ENCODE results near the gene RASA4B. TPM values are rescaled to one million over a fixed set of nuclear protein-coding genes. Genes with fewer than 3 reads are reported as not detected.
"Not testable (repeated sequence)": the region's sequence is repeated elsewhere in the genome, so short reads cannot be mapped to it uniquely, and the experiment has no call there.

Gene RASA4B
- total and polyA plus RNA-seq, 9 of the 15 experiments (the other 6 are each of a cell fraction or from before 2014, with no cell fraction given): 0.01 to 2.9 (median 1.5) TPM; not detected in 1

- 85% methylated on average over 4 of the region's 6 CpGs for WGBS (ENCODE audit: insufficient coverage, low coverage, missing lambda C conversion rate)
- H3K9ac ChIP-seq (ENCODE audit: insufficient read depth in 1 of 2, low read depth in 2 of 2, low read length in 2 of 2); CTCF ChIA-PET (ENCODE audit: low intra/inter-chr PET ratio); FAIRE-seq; intact Hi-C loops (cut with micrococcal nuclease); POLR2A ChIA-PET; H3K79me2 ChIP-seq (ENCODE audit: control insufficient read depth, insufficient read depth, low read length); DNase-seq (ENCODE audit: extremely low read depth in 1 of 4, low spot score in 3 of 4); H3K9me1 ChIP-seq (ENCODE audit: control insufficient read depth, insufficient read depth, low read length); H3K4me1 ChIP-seq (replicated peaks in 1 of 2; ENCODE audit: control insufficient read depth in 2 of 2, insufficient read depth in 2 of 2, low read length in 2 of 2); H4K20me1 ChIP-seq (replicated peaks; ENCODE audit: control insufficient read depth, insufficient read depth, low read length); BruUV-seq (replicated peaks); H3K4me3 ChIP-seq; H3K36me3 ChIP-seq (ENCODE audit: control insufficient read depth, insufficient read depth, low read length); H3K27me3 ChIP-seq (ENCODE audit: control insufficient read depth in 2 of 2, insufficient read depth in 2 of 2, low read length in 2 of 2); H3K27ac ChIP-seq (ENCODE audit: extremely low read depth, low read depth, low read length); H3K9me3 ChIP-seq (replicated peaks; ENCODE audit: control insufficient read depth, insufficient read depth, low read depth, low read length); ATAC-seq; H3K4me2 ChIP-seq (ENCODE audit: insufficient read depth, low read length); H2AFZ ChIP-seq (ENCODE audit: low read depth, low read length): not testable (repeated sequence)
- in situ Hi-C loops (cut with MboI): loop anchor here (10.0 kb wide), 1 partner anchor 104 kb away; the partner anchor contains the start of gene UPK3BL1
These were observed 23.0 kb upstream of the RASA4B start for GRCh38 chr7:102540604-102541003.

DNA sequence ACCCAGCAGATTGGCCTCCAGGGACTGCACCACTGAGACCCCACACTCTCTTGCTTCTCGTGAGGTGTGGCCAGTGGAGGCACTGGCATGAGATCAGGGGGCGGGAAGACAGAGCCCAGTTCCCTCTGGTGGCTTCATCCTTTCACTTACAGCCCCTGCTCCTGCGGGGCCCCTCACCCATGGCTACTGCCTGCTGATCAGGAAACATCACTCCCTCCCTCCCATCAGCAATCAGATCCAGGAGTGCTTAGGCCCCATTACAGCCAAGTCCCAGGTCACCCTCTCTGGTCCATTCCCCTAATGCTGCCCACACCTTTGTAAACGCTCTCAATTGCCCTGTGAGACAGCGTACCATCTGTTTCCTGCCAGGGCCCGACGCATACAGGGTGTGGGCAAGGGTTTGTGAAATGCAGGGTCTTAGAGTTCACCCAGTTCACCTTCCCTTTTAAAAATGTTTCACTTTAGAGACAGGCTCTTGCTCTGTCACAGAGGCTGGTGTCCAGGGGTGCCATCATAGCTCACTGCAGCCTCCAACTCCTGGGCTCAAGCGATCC is 17.6 kb upstream of the RASA4B start:
- H4K20me1 ChIP-seq (replicated peaks; ENCODE audit: control insufficient read depth, insufficient read depth, low read length); FAIRE-seq; H3K9ac ChIP-seq (ENCODE audit: insufficient read depth in 1 of 2, low read depth in 2 of 2, low read length in 2 of 2); CTCF ChIA-PET (ENCODE audit: low intra/inter-chr PET ratio); H3K4me1 ChIP-seq (replicated peaks in 1 of 2; ENCODE audit: control insufficient read depth in 2 of 2, insufficient read depth in 2 of 2, low read length in 2 of 2); H3K27ac ChIP-seq (ENCODE audit: extremely low read depth, low read depth, low read length); H3K79me2 ChIP-seq (ENCODE audit: control insufficient read depth, insufficient read depth, low read length); H3K4me2 ChIP-seq (ENCODE audit: insufficient read depth, low read length); intact Hi-C loops (cut with micrococcal nuclease); DNase-seq (ENCODE audit: extremely low read depth in 1 of 4, low spot score in 3 of 4); H3K4me3 ChIP-seq; H3K9me3 ChIP-seq (replicated peaks; ENCODE audit: control insufficient read depth, insufficient read depth, low read depth, low read length); in situ Hi-C loops (cut with MboI); H3K9me1 ChIP-seq (ENCODE audit: control insufficient read depth, insufficient read depth, low read length); H3K27me3 ChIP-seq (ENCODE audit: control insufficient read depth in 2 of 2, insufficient read depth in 2 of 2, low read length in 2 of 2); H2AFZ ChIP-seq (ENCODE audit: low read depth, low read length); H3K36me3 ChIP-seq (ENCODE audit: control insufficient read depth, insufficient read depth, low read length); POLR2A ChIA-PET; ATAC-seq; BruUV-seq (replicated peaks): not testable (repeated sequence)
- WGBS (ENCODE audit: insufficient coverage, low coverage, missing lambda C conversion rate): 57% methylated on average over 2 of the region's 8 CpGs
